Neuron (in vitro differentiated cells): ENCODE data around the gene SGMS1.

ENCODE experiments used
- H2AFZ ChIP-seq: one replicate; pipeline ENCODE4 v1.6.1; 2013; ENCODE audit warnings: low read depth, mild to moderate bottlenecking, inconsistent platforms, low read length, moderate library complexity
- H3K27me3 ChIP-seq: one replicate; pipeline ENCODE4 v1.6.1; 2013; ENCODE audit warnings: low read length; ENCODE audit not compliant: insufficient read depth
- H3K36me3 ChIP-seq: one replicate; pipeline ENCODE4 v1.6.1; 2013; ENCODE audit warnings: low read length; ENCODE audit not compliant: insufficient read depth
- H3K4me1 ChIP-seq: one replicate; pipeline ENCODE4 v1.6.1; 2013; ENCODE audit warnings: low read length; ENCODE audit not compliant: insufficient read depth
- H3K4me3 ChIP-seq: 2 replicates; pipeline ENCODE4 v1.5.1; 2013; ENCODE audit warnings: mild to moderate bottlenecking, low read length, moderate library complexity
- H3K9me3 ChIP-seq: one replicate; pipeline ENCODE4 v1.6.1; 2013; ENCODE audit warnings: low read length

SGMS1 gene

GRCh38 chr10:50351483-50352146 lies 272.1 kb downstream of the SGMS1 start:
- no peaks in the 10 kb centered on the region for H3K9me3 ChIP-seq
- H3K4me3 ChIP-seq: no peak overlapping the region
- no peaks in the 10 kb centered on the region for H3K27me3 ChIP-seq
- no peak overlapping the region for H2AFZ ChIP-seq
- no peaks in the 10 kb centered on the region for H3K36me3 ChIP-seq
- no peaks in the 10 kb centered on the region for H3K4me1 ChIP-seq

DNA sequence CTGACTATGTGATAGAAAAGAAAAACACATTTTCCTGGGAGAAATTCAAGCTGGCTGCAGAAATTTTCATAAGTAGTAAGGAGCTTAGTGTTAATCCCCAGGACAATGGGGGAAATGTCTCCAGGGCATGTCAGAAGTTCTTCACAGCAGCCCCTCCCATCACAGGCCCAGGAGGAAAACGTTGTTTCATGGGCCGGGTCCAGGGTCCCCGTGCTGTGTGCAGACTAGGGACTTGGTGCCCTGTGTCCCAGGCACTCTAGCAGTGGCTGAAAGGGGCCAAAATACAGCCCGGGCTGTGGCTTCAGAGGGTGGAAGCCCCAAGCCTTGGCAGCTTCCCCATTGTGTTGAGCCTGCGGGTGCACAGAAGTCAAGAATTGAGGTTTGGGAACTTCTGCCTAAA lies 273.4 kb downstream of the SGMS1 start:
- H3K36me3 ChIP-seq: no peaks in the 10 kb centered on the region
- H3K27me3 ChIP-seq: no peaks in the 10 kb centered on the region
- H3K4me3 ChIP-seq: no peak overlapping the region
- H3K9me3 ChIP-seq: no peaks in the 10 kb centered on the region
- no peak overlapping the region for H2AFZ ChIP-seq
- H3K4me1 ChIP-seq: no peaks in the 10 kb centered on the region

- Histone ChIP-seq H3K4me1 (no peaks in the 10 kb centered on the region), H3K27me3 (no peaks in the 10 kb centered on the region), H3K36me3 (no peaks in the 10 kb centered on the region), H2AFZ (no peak overlapping the region), H3K4me3 (no peak overlapping the region), H3K9me3 (no peaks in the 10 kb centered on the region)
These were observed 274.2 kb downstream of the SGMS1 start for GRCh38 chr10:50349554-50349953.

GRCh38 chr10:50347394-50347802 lies 276.4 kb downstream of the SGMS1 start:
- H3K9me3 ChIP-seq: no peaks in the 10 kb centered on the region
- no peaks in the 10 kb centered on the region for H3K27me3 ChIP-seq
- peaks cover 3% of the 10 kb centered on the region for H3K36me3 ChIP-seq
- no peaks in the 10 kb centered on the region for H3K4me1 ChIP-seq
- H2AFZ ChIP-seq: no peak overlapping the region
- H3K4me3 ChIP-seq: no peak overlapping the region

- H3K9me3 ChIP-seq: no peaks in the 10 kb centered on the region
- H2AFZ ChIP-seq: no peak overlapping the region
- no peak overlapping the region for H3K4me3 ChIP-seq
These were observed 276.8 kb downstream of the SGMS1 start for GRCh38 chr10:50346942-50347341.

DNA sequence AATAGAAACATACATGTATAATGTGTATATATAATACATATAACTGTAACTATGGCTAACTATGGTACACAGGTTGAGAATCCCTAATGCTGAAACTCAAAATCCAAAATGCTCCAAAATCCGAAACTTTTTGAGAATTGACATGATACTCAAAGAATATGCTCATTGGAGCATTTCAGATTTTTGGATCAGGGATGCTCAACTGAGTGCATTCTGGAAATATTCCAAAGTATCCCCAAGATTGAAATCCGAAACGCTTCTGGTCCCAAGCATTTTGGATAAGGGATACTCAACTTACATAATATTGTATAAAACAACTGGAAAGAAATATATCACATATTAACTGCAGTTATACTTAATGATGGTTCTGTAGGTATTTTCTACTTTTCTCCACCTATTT lies 278.2 kb downstream of the SGMS1 start:
- H2AFZ ChIP-seq: no peak overlapping the region
- H3K36me3 ChIP-seq: peaks cover 3% of the 10 kb centered on the region
- H3K4me1 ChIP-seq: no peaks in the 10 kb centered on the region
- no peaks in the 10 kb centered on the region for H3K27me3 ChIP-seq
- H3K9me3 ChIP-seq: no peaks in the 10 kb centered on the region
- no peak overlapping the region for H3K4me3 ChIP-seq

More at GRCh38 chr10:50346942-50347341, 276.8 kb downstream of the SGMS1 start:
- H3K36me3 ChIP-seq: peaks cover 3% of the 10 kb centered on the region
- H3K4me1 ChIP-seq: no peaks in the 10 kb centered on the region
- no peaks in the 10 kb centered on the region for H3K27me3 ChIP-seq

- Histone ChIP-seq H2AFZ (no peak overlapping the region), H3K27me3 (no peaks in the 10 kb centered on the region), H3K36me3 (peaks cover 3% of the 10 kb centered on the region), H3K4me1 (no peaks in the 10 kb centered on the region), H3K9me3 (no peaks in the 10 kb centered on the region), H3K4me3 (no peak overlapping the region)
These were observed 279.9 kb downstream of the SGMS1 start for GRCh38 chr10:50343702-50344331.

DNA sequence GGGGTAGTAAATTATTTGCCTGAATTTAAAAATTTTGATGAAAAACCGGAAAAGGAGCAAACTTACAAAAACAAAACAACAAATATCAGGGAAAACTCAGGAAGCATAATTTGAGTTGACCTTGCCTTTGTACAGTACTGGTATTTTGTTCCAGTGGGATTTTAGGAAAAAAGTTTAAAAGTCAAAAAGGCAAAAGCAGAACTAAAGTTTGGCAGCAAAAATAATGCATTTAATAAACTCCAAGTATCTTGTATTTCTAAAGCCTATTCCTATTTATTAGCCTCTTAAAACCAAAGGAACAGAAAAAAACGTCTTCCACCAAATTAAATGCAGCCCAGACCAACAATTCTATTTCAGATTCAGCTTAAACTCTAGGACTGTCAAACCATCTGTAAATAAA lies 281.8 kb downstream of the SGMS1 start:
- Histone ChIP-seq H3K9me3 (no peaks in the 10 kb centered on the region), H3K36me3 (peaks cover 3% of the 10 kb centered on the region), H3K27me3 (no peaks in the 10 kb centered on the region), H2AFZ (no peak overlapping the region), H3K4me3 (no peak overlapping the region), H3K4me1 (no peaks in the 10 kb centered on the region)

DNA sequence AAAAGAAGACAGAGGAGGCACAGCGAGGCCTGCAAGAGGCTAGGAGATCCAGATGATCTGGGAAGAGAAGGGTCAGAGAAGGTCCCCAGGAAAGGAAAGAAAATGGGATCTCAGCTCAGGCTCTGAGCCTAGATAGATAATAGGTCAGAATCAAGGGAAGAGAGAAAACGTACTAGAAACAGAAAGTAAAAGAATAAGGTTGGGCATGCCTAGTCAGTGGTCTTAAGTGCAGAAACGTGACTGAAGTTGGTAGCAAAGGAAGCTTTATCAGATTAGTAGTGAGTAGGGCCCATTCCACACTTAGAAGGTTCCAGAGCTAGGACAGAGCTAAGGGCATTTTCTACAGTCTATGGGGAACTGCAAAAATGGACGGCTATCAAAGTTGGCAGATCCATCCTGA lies 287.6 kb downstream of the SGMS1 start:
- Histone ChIP-seq H3K9me3 (no peaks in the 10 kb centered on the region), H3K27me3 (no peaks in the 10 kb centered on the region), H3K4me3 (no peak overlapping the region), H3K36me3 (no peaks in the 10 kb centered on the region), H2AFZ (no peak overlapping the region), H3K4me1 (no peaks in the 10 kb centered on the region)

DNA sequence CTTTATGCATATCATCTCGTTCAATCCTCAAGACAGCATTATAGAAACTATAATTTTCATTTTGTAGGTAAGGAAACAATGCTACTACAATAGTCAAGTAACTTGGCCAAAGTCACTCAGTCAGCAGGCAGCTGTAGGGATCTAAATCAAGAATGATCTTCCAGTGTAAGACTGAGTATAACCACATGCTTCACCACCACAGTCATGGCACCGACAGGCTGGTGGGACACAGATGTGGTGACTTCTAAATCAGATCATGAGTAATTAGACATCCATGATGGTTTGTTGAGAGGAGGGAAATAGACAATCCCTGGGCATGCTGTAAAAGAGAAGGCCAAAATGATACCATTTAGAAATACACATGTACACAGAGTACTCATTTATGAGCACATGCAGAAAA lies 288.4 kb downstream of the SGMS1 start:
- Histone ChIP-seq H3K27me3 (no peaks in the 10 kb centered on the region), H3K4me1 (no peaks in the 10 kb centered on the region), H3K36me3 (no peaks in the 10 kb centered on the region), H3K4me3 (no peak overlapping the region), H2AFZ (no peak overlapping the region), H3K9me3 (no peaks in the 10 kb centered on the region)

DNA sequence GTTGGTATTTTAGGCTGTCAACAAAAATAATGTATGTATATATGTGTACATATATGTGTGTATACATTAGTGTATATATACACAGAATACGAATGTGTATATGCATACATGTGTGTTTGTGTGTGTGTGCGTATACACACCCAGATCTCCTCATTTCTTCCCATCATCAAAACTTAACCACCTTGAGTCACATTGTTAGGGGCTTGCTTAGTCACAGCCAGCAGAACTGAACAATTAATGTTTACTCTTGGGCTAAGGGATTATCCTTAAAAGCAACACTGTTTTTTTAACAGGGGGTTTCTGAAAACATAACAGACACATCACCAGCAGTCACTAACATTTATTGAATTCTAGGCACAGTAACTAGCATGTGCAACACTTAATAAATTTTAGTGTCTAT lies 289.5 kb downstream of the SGMS1 start:
- no peaks in the 10 kb centered on the region for H3K9me3 ChIP-seq
- no peaks in the 10 kb centered on the region for H3K4me1 ChIP-seq
- no peaks in the 10 kb centered on the region for H3K27me3 ChIP-seq
- H3K36me3 ChIP-seq: no peaks in the 10 kb centered on the region
- H2AFZ ChIP-seq: no peak overlapping the region
- no peak overlapping the region for H3K4me3 ChIP-seq

DNA sequence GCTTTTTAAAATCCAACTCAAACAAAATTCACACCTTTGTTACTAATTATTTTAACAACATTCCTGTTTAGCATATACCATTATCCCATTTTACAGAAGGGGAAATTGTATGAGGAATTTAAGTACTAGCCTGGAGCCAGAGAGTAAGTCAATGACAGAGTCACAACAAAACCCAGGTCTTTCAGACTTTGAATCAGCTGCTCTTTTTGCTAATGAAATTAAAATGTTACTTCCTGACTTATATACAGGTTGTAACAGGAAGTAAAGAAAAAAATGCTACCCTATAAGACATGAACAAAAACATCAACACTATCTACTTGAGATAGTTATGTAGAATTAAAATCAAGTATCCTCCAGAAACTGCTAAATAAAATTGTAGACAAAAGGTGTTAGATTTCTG lies 289.9 kb downstream of the SGMS1 start:
- no peaks in the 10 kb centered on the region for H3K36me3 ChIP-seq
- no peaks in the 10 kb centered on the region for H3K27me3 ChIP-seq
- no peaks in the 10 kb centered on the region for H3K4me1 ChIP-seq
- no peak overlapping the region for H2AFZ ChIP-seq
- H3K9me3 ChIP-seq: no peaks in the 10 kb centered on the region
- H3K4me3 ChIP-seq: no peak overlapping the region

DNA sequence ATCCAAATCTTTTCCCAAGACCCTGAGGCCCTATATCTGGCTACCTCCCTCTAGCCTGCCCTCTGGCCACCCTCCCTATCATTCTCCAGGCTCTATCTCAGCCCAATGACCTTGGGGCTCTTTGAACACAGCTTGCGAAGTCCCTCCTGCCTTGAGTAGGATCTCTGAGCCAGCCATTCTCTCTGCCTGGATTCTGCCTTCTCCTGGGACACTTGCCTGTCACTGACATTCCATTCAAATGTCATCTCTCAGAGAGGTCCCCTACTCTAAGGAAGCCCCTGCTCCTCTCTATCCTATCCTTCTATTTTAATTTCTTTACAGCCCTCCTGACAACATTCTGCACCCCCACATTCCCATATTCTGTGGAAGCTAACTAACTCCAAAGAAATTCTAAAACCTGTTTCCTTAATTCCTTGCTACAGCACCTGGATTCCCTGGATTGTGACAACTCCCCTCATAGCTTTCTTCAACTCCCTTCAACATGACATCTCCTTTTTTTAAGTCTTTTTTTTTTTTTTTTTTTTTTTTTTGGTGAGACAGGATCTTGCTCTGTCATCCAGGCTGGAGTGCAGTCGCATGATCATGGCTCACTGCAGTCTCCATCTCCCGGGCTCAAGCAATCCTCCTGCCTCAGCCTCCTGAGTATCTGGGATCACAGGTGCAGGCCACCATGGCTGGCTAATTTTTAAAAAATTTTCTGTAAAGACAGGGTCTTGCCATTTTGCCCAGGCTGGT lies 291.5 kb downstream of the SGMS1 start:
- H3K36me3 ChIP-seq: no peaks in the 10 kb centered on the region
- no peaks in the 10 kb centered on the region for H3K4me1 ChIP-seq
- no peaks in the 10 kb centered on the region for H3K9me3 ChIP-seq
- H2AFZ ChIP-seq: no peak overlapping the region
- H3K4me3 ChIP-seq: no peak overlapping the region
- H3K27me3 ChIP-seq: no peaks in the 10 kb centered on the region
